Measurements from ENCODE around the gene SLC7A5. TPM values are rescaled to one million over a fixed set of nuclear protein-coding genes. Genes with fewer than 3 reads are reported as not detected.
"Not testable (repeated sequence)": the region's sequence is repeated elsewhere in the genome, so short reads cannot be mapped to it uniquely, and the experiment has no call there.

The SLC7A5 gene
- polyA plus RNA-seq (2013, experiment 1 of 2) = 90.6 TPM
- polyA plus RNA-seq (2013, experiment 2 of 2) = 76.9 TPM

DNA sequence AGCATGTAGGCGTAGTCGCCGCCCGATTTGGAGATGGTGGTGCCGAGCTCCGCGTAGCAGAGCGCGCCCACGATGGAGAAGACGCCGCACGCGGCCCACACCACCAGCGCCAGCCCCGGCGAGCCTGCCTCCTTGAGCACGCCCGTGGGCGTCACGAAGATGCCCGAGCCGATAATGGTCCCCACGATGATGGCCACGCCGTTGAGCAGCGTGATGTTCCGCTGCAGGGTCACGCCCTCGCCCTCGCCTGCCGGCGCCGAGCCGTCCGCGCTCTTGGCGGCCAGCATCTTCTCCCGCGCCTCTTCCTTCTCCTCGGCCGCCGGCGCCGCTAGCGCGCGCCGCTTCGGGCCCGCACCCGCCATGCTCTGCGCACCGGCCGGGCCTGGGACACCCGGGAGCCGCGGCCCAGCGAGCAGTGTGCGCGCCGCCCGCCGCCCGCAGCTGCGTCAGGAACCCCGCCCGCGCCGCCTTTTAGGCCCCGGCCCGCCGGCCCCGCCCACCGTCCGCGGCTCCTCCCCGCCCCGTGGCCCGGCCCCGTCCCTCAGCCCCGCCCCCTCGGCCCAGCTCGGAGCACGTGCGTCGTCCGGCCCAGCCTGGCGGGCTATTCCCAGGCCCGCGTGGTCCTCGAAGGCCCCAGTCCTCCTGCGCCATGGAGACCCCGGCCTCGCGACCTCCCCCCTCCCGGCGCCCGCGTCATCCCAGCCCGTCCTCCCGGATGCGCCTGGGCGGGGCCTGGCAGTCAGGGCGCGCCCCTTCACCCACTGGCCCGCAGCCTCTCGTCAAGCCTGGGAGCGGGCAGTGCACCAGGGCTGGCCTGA is at the start of gene SLC7A5:
Gene SLC7A5, minus strand, starts transcription at position 447 of the 818 bp plus-strand sequence. Its CDS starts 85 bp downstream, at position 362.
- not testable (repeated sequence) for H3K9me3 ChIP-seq (ENCODE audit: control insufficient read depth, low read length); H3K36me3 ChIP-seq (ENCODE audit: control insufficient read depth, insufficient read depth, low read length)
- Histone ChIP-seq H3K4me3 (ENCODE audit: extremely low read depth, insufficient read depth, low read length, poor library complexity, severe bottlenecking) (peak within 1 kb of the TSS; percentile 55), H3K27ac (ENCODE audit: low read depth, low read length, severe bottlenecking) (peak within 1 kb of the TSS; percentile 98), H3K4me1 (ENCODE audit: control insufficient read depth, insufficient read depth, low read length, poor library complexity, severe bottlenecking) (peaks cover 33% of the 10 kb centered on the region)
- 0 to 1% methylated on average over 50 to 63 of the region's 109 CpGs for WGBS, 2 experiments (ENCODE audit: insufficient coverage in 2 of 2)

DNA sequence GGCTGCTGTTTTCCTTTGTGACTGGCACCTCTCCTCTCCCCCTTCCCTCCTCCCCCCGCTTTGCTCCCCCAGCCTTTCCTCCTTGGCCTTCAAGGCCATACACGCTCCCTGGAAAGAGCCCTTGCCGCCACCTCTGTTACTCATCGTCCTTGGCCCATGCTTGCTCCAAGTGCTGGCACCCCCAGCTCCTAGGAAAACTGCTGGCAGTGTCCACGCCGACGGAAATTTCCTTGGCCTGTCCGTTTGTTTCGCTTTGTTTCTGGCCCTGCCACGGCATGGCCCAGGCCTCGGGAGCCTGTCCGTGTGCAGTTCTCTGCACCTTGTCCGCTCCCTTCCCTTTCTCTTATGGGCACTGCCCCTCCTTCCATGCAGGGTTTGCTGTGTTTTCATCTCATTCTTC is 49.0 kb upstream of the SLC7A5 start:
- Histone ChIP-seq H3K4me3 (ENCODE audit: extremely low read depth, insufficient read depth, low read length, poor library complexity, severe bottlenecking) (no peak overlapping the region), H3K9me3 (ENCODE audit: control insufficient read depth, low read length) (no peaks in the 10 kb centered on the region), H3K27ac (ENCODE audit: low read depth, low read length, severe bottlenecking) (no peak overlapping the region), H3K36me3 (ENCODE audit: control insufficient read depth, insufficient read depth, low read length) (no peaks in the 10 kb centered on the region), H3K4me1 (ENCODE audit: control insufficient read depth, insufficient read depth, low read length, poor library complexity, severe bottlenecking) (no peaks in the 10 kb centered on the region)
- 84 to 87% methylated on average over 9 to 10 of the region's 13 CpGs for WGBS, 2 experiments (ENCODE audit: insufficient coverage in 2 of 2)

DNA sequence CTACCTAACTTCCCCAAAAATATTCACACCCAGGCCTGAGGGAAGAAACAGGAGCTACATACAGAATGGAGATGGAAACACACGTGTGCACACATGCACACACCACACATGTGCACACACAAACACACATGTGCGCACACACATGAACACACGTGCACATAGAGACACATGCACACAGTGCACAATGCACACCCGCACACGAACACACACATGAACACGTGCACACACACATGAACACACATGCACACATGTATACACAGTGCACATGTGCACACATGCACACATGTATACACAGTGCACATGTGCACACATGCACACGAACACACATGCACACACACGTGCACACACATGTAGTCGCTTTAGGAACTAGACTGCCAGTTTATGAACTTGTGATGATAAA is 48.2 kb upstream of the SLC7A5 start:
- Histone ChIP-seq H3K4me3 (ENCODE audit: extremely low read depth, insufficient read depth, low read length, poor library complexity, severe bottlenecking) (no peak overlapping the region), H3K36me3 (ENCODE audit: control insufficient read depth, insufficient read depth, low read length) (no peaks in the 10 kb centered on the region), H3K27ac (ENCODE audit: low read depth, low read length, severe bottlenecking) (no peak overlapping the region), H3K9me3 (ENCODE audit: control insufficient read depth, low read length) (no peaks in the 10 kb centered on the region), H3K4me1 (ENCODE audit: control insufficient read depth, insufficient read depth, low read length, poor library complexity, severe bottlenecking) (no peaks in the 10 kb centered on the region)
- WGBS, 2 experiments (ENCODE audit: insufficient coverage in 2 of 2) = 87 to 90% methylated on average over 9 of the region's 9 CpGs

DNA sequence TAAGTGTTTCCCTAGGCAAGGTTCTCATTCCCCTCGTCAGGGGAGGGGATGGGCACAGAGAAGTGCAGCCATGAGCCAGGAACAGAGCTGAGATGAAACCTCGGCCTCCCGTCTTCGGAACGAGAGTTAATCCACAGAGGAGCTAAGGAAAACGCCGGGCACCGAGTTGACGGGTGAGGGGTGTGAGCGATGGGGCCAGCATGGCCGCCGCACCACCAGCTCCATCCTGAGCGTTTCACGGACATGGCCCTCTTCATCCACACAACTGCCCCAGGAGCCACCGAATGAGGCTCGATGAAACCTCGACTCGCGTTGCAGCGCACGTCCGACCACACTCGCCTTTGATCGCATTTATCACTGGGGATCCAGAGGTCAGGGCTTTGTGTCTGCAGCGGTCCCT is 45.5 kb upstream of the SLC7A5 start:
- H3K4me1 ChIP-seq (ENCODE audit: control insufficient read depth, insufficient read depth, low read length, poor library complexity, severe bottlenecking) = no peaks in the 10 kb centered on the region
- no peak overlapping the region for H3K27ac ChIP-seq (ENCODE audit: low read depth, low read length, severe bottlenecking)
- WGBS, 2 experiments (ENCODE audit: insufficient coverage in 2 of 2) = 95% methylated on average over 22 to 24 of the region's 25 CpGs
- H3K4me3 ChIP-seq (ENCODE audit: extremely low read depth, insufficient read depth, low read length, poor library complexity, severe bottlenecking) = no peak overlapping the region
- H3K36me3 ChIP-seq (ENCODE audit: control insufficient read depth, insufficient read depth, low read length) = no peaks in the 10 kb centered on the region
- H3K9me3 ChIP-seq (ENCODE audit: control insufficient read depth, low read length) = no peaks in the 10 kb centered on the region

DNA sequence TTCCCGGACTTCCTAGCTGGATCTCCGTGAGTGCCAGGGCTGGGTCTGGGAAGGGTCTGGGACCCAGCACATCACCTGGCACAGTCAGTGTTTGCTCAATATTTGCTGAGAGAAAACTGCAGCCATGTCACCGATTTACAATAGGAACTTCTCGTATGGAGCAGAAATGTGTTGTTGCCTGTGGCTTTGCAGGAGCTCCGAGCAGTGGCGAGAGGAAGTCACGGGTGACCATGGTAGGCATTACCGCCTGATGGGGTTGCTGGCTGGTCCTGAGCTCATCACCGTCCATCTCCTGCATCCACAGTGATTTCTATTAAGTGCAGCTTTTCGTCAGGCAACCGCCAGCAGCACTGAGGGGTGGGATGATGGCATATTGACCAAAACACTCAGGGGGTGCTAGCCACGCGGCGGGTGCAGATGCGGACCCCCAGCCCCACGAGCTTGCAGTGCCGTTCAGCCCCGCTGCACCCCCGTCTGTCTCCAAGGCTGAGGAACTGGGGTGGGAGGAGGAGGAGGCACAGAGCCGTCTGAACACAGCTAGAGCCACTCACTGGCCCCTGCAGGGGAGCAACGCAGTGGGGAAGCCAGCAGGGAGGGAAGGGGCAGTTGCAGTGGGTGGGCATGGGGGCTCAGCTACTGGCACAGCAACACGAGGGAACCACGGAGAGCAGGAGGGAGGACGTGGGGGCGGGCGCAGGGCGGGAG is 44.9 kb upstream of the SLC7A5 start:
- not testable (repeated sequence) for H3K27ac ChIP-seq (ENCODE audit: low read depth, low read length, severe bottlenecking); H3K9me3 ChIP-seq (ENCODE audit: control insufficient read depth, low read length); H3K4me3 ChIP-seq (ENCODE audit: extremely low read depth, insufficient read depth, low read length, poor library complexity, severe bottlenecking); H3K4me1 ChIP-seq (ENCODE audit: control insufficient read depth, insufficient read depth, low read length, poor library complexity, severe bottlenecking); H3K36me3 ChIP-seq (ENCODE audit: control insufficient read depth, insufficient read depth, low read length)
- WGBS, 2 experiments (ENCODE audit: insufficient coverage in 2 of 2) = 86 to 87% methylated on average over 14 to 21 of the region's 27 CpGs

DNA sequence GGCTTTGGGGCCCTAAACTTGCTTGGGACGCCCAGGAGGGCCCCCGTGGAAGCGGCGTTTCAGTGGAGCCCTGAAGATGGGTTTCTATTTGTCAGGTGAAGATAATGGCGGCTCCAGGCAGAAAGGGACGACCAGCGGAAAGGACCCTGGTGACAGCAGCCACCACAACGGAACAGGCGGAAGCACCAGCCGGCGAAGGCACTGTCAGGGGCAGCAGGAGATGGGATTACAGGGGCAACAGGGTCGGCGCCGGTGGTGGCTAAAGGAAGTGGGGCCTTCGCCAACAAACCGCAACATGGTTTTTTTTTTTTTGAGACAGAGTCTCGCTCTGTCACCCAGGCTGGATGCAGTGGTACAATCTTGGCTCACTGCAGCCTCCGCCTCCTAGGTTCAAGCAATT is 43.4 kb upstream of the SLC7A5 start:
- H3K4me3 ChIP-seq (ENCODE audit: extremely low read depth, insufficient read depth, low read length, poor library complexity, severe bottlenecking); H3K4me1 ChIP-seq (ENCODE audit: control insufficient read depth, insufficient read depth, low read length, poor library complexity, severe bottlenecking); H3K27ac ChIP-seq (ENCODE audit: low read depth, low read length, severe bottlenecking); H3K9me3 ChIP-seq (ENCODE audit: control insufficient read depth, low read length); H3K36me3 ChIP-seq (ENCODE audit: control insufficient read depth, insufficient read depth, low read length): not testable (repeated sequence)
- 91 to 96% methylated on average over 18 of the region's 18 CpGs for WGBS, 2 experiments (ENCODE audit: insufficient coverage in 2 of 2)

DNA sequence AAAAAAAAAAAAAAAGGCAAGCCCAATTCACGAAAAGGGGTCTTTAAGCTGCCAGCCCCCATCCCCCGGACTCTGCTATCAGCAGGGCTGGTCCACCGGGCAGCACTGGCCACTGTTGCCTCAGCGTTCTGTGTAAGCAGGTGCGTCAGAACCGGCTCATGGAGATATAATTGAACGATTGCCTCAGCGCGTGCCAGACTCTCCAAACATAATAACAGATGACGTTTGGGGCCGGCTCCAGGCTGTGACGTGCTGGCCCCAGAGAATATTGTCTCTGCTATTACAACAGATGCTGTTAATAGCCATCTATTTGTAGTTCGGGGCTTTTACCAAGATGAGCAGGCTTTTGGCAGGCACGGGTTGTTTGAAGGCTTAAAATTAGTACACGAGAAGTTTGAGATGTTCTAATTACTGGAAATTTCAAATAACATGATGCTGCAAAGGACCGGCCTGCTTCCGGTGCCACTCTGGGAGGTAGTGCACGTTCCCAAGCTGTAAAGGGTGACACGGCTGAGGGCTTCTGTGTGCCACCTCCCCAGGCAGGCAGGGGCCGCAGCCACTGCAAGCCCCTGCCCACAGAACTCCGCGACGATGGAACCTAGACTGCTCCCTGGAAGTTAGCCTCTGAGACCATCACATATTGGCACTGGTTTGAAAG is 41.9 kb upstream of the SLC7A5 start:
- not testable (repeated sequence) for H3K9me3 ChIP-seq (ENCODE audit: control insufficient read depth, low read length); H3K4me3 ChIP-seq (ENCODE audit: extremely low read depth, insufficient read depth, low read length, poor library complexity, severe bottlenecking); H3K36me3 ChIP-seq (ENCODE audit: control insufficient read depth, insufficient read depth, low read length); H3K27ac ChIP-seq (ENCODE audit: low read depth, low read length, severe bottlenecking); H3K4me1 ChIP-seq (ENCODE audit: control insufficient read depth, insufficient read depth, low read length, poor library complexity, severe bottlenecking)
- 93 to 94% methylated on average over 18 to 19 of the region's 23 CpGs for whole genome bisulfite sequencing, 2 experiments (ENCODE audit: insufficient coverage in 2 of 2)

DNA sequence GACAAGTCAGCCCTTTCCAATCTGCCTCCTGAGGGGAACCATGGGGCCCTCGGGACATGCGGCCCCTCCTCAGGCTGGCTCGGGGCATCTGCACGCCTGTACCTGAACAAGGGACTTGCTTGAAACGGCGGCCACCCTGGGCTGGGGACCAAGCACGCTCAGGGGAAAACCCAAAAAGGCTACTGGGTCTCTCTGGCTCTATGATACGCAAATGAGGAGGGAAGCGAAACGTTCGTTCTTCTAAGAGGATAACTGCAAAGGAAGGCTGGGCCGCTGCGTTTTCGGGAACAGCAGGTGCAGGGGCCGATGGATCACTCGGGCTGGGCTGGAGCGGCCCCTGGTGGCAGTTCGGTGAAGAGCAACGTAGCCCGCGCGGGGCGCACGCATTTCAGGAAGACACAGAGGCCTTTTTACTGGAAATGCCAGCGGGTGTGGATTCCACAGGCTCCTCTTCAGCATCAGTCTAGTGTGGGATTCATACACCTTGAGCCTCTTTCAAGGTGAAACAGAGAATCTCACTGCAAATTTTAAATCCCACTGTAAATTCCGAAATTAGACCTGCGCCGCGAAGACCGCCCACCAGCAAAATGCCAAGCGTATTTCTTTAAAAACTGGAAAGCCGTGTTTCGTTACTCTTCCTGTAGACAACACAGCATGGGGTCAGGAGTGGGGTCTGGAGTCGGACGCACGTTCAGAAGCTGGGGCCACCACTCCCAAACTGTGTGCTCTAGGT is 40.1 kb upstream of the SLC7A5 start:
- not testable (repeated sequence) for H3K27ac ChIP-seq (ENCODE audit: low read depth, low read length, severe bottlenecking); H3K9me3 ChIP-seq (ENCODE audit: control insufficient read depth, low read length); H3K4me3 ChIP-seq (ENCODE audit: extremely low read depth, insufficient read depth, low read length, poor library complexity, severe bottlenecking); H3K4me1 ChIP-seq (ENCODE audit: control insufficient read depth, insufficient read depth, low read length, poor library complexity, severe bottlenecking); H3K36me3 ChIP-seq (ENCODE audit: control insufficient read depth, insufficient read depth, low read length)
- 39 to 40% methylated on average over 35 of the region's 36 CpGs for WGBS, 2 experiments (ENCODE audit: insufficient coverage in 2 of 2)

DNA sequence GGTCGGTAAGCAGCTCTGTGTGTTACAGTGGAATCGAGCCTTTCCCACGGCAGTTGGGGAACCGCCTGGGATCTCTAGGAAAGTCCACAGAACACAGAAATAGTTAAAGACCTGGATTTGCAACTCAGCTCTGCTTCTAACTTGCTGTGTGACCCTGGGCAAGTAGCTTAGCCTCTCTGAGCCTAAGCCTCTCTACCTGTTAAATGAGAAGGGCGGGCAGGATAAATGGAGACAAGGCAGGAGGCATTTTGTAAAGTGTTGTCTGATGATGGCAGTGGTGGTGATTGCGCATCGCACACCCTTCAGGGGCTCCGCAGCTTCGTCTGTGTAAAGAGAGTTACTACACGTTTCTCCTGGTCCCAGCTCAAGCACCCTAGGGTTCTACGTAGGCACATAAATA is 38.8 kb upstream of the SLC7A5 start:
- not testable (repeated sequence) for H3K4me1 ChIP-seq (ENCODE audit: control insufficient read depth, insufficient read depth, low read length, poor library complexity, severe bottlenecking); H3K27ac ChIP-seq (ENCODE audit: low read depth, low read length, severe bottlenecking); H3K9me3 ChIP-seq (ENCODE audit: control insufficient read depth, low read length); H3K36me3 ChIP-seq (ENCODE audit: control insufficient read depth, insufficient read depth, low read length); H3K4me3 ChIP-seq (ENCODE audit: extremely low read depth, insufficient read depth, low read length, poor library complexity, severe bottlenecking)
- WGBS, 2 experiments (ENCODE audit: insufficient coverage in 2 of 2) = 87 to 97% methylated on average over 7 to 11 of the region's 11 CpGs

DNA sequence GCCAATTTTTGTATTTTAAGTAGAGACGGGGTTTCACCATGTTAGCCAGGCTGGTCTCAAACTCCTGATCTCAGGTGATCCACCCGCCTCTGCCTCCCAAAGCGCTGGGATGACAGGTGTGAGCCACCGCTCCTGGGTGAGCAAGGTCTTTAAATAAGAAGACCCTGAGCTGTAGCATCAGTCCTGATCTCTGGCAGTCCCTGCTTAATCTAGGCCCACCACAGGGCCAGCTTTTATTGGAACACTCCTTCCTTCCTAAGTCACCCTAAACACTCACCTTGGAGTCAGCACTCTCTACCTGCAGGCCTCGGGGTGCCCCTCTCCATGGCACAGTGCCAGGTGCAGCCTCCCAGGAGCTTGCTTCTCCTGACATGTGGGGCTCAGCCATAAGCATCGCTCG is 36.2 kb upstream of the SLC7A5 start:
- not testable (repeated sequence) for H3K4me3 ChIP-seq (ENCODE audit: extremely low read depth, insufficient read depth, low read length, poor library complexity, severe bottlenecking); H3K36me3 ChIP-seq (ENCODE audit: control insufficient read depth, insufficient read depth, low read length); H3K9me3 ChIP-seq (ENCODE audit: control insufficient read depth, low read length); H3K27ac ChIP-seq (ENCODE audit: low read depth, low read length, severe bottlenecking); H3K4me1 ChIP-seq (ENCODE audit: control insufficient read depth, insufficient read depth, low read length, poor library complexity, severe bottlenecking)
- 93 to 94% methylated on average over 6 to 7 of the region's 7 CpGs for WGBS, 2 experiments (ENCODE audit: insufficient coverage in 2 of 2)
